OCI-LY7 (cell line): ENCODE data around the gene RAD51B. TPM values are rescaled to one million over a fixed set of nuclear protein-coding genes. Genes with fewer than 3 reads are reported as not detected.

ENCODE experiments used
- BruUV-seq: library from RNA; stranded (reverse); fragments of 400-500 nt; replicated peaks from 2 replicates; lab custom pipeline; 2021; lab: Mats Ljungman, UMichigan
- CTCF ChIA-PET: fragments of 300-600 bp; sonication (Branson Sonifier 250); formaldehyde crosslinking; loops from one replicate; lab custom pipeline; 2022; ENCODE audit warnings: antibody characterized with exemption; ENCODE audit not compliant: unreplicated experiment; lab: Charles Lee
- POLR2A ChIA-PET: fragments of 300-600 bp; sonication (Branson Sonifier 250); formaldehyde crosslinking; loops from one replicate; lab custom pipeline; 2022; ENCODE audit warnings: antibody characterized with exemption; lab: Charles Lee
- DNase-seq: peaks from one replicate; pipeline ENCODE4 v3.0.0-alpha.2; 2015; ENCODE audit warnings: low spot score
- H2AFZ ChIP-seq: fragments of 200-600 bp; sonication (generic), shearing (Covaris generic); 2 replicates; pipeline ENCODE4 v1.6.1; 2014; ENCODE audit warnings: mild to moderate bottlenecking, antibody characterized with exemption, low read length, moderate library complexity
- H3K27ac ChIP-seq: fragments of 200-600 bp; sonication (generic); 2 replicates; pipeline ENCODE4 v1.5.1; 2014; ENCODE audit warnings: mixed run types, low read depth, mild to moderate bottlenecking, moderate library complexity, low read length, inconsistent platforms; ENCODE audit not compliant: poor library complexity, severe bottlenecking
- H3K36me3 ChIP-seq: fragments of 200-600 bp; sonication (generic); 2 replicates; pipeline ENCODE4 v1.6.1; 2014; ENCODE audit warnings: mild to moderate bottlenecking, antibody characterized with exemption, low read length, moderate library complexity, mixed read lengths; ENCODE audit not compliant: insufficient read depth
- H3K4me1 ChIP-seq: fragments of 200-600 bp; sonication (generic); 2 replicates; pipeline ENCODE4 v1.5.1; 2014; ENCODE audit warnings: mild to moderate bottlenecking, low read length; ENCODE audit not compliant: insufficient read depth, poor library complexity, severe bottlenecking
- H3K4me2 ChIP-seq: fragments of 200-600 bp; sonication (generic); 2 replicates; pipeline ENCODE4 v1.6.1; 2014; ENCODE audit warnings: mild to moderate bottlenecking, low read length
- H3K4me3 ChIP-seq: fragments of 200-600 bp; sonication (generic); 2 replicates; pipeline ENCODE4 v1.5.1; 2014; ENCODE audit warnings: mild to moderate bottlenecking, low read depth, low read length; ENCODE audit not compliant: poor library complexity, severe bottlenecking
- H3K79me2 ChIP-seq: fragments of 200-600 bp; sonication (generic); 2 replicates; pipeline ENCODE4 v1.6.1; 2016; ENCODE audit warnings: low read depth, mild to moderate bottlenecking, low read length, moderate library complexity, mixed read lengths; ENCODE audit not compliant: insufficient read depth
- H3K9me2 ChIP-seq: fragments of 200-600 bp; sonication (generic); 2 replicates; pipeline ENCODE4 v1.6.1; 2016; ENCODE audit warnings: mild to moderate bottlenecking, low read length, mixed read lengths; ENCODE audit not compliant: insufficient read depth
- H3K9me3 ChIP-seq: fragments of 200-600 bp; sonication (generic); 2 replicates; pipeline ENCODE4 v1.6.1; 2014; ENCODE audit warnings: mild to moderate bottlenecking, mixed run types, low read length, mixed read lengths
- H4K20me1 ChIP-seq: fragments of 200-600 bp; sonication (generic); 2 replicates; pipeline ENCODE4 v1.6.1; 2014; ENCODE audit warnings: mild to moderate bottlenecking, antibody characterized with exemption, low read length, moderate library complexity, mixed read lengths; ENCODE audit not compliant: insufficient read depth
- CTCF ChIP-seq: fragments of 200-600 bp; sonication (generic); conservative IDR thresholded peaks from 2 replicates; pipeline ENCODE4 v1.5.1; 2014; ENCODE audit warnings: mild to moderate bottlenecking, antibody characterized with exemption, low read length, moderate library complexity, mixed read lengths
- EZH2phosphoT487 ChIP-seq: fragments of 200-600 bp; sonication (generic); IDR thresholded peaks from 2 replicates; pipeline ENCODE4 v1.6.1; 2018; ENCODE audit warnings: low read depth, borderline replicate concordance, mild to moderate bottlenecking, mixed run types, antibody characterized with exemption, low read length, moderate library complexity, mixed read lengths
- intact Hi-C: fragments of 100-400 bp; cut with micrococcal nuclease; formaldehyde crosslinking; loops from one replicate; pipeline ENCODE4 v1.10.0; 2022; ENCODE audit not compliant: unreplicated experiment
- total RNA-seq, 2 experiments: library from RNA; depleted of rRNA in 1 of 2; stranded (reverse); fragments of >200 nt in 1 of 2; shearing (Covaris generic) in 1 of 2; gene quantifications; 2 replicates each; pipeline ENCODE4 v1.2.3, GENCODE V29; 2014 to 2022

The RAD51B gene
- total RNA-seq, 2 experiments from 2014 or later, result 41.4 to 89.9 TPM

GRCh38 chr14:67942080-67942710 lies 122.6 kb downstream of the RAD51B start:
- H4K20me1 ChIP-seq, result no peaks in the 10 kb centered on the region
- CTCF ChIA-PET, result no interaction called here

GRCh38 chr14:67943947-67944346 lies 124.4 kb downstream of the RAD51B start:
- ChIA-PET POLR2A (interaction anchor here (0.6 to 1.2 kb wide), 4 partner anchors 94 to 565 kb away, joined by 3 to 5 read pairs (median 3); no protein-coding TSS in a partner anchor), CTCF (interaction anchor here (0.5 to 0.6 kb wide), 2 partner anchors 50 to 900 kb away, joined by 3 read pairs; no protein-coding TSS in a partner anchor)
- intact Hi-C loops, result loop anchor here (1.0 to 5.0 kb wide), 5 partner anchors 107 to 898 kb away; no protein-coding TSS in a partner anchor
- no peaks in the 10 kb centered on the region for H3K9me3 ChIP-seq
- BruUV-seq, result no TSS peak
- no peaks in the 10 kb centered on the region for H3K36me3 ChIP-seq
- H2AFZ ChIP-seq, result no peak overlapping the region
- DNase-seq, result peak; percentile 80
- no peaks in the 10 kb centered on the region for H3K4me1 ChIP-seq
- TF ChIP-seq CTCF, result peak; percentile 98
- no peak for TF ChIP-seq EZH2phosphoT487
- H3K79me2 ChIP-seq, result no peaks in the 10 kb centered on the region
- no peaks in the 10 kb centered on the region for H3K9me2 ChIP-seq
- no peaks in the 10 kb centered on the region for H4K20me1 ChIP-seq
- no peak overlapping the region for H3K27ac ChIP-seq
- no peak overlapping the region for H3K4me2 ChIP-seq
- no peak overlapping the region for H3K4me3 ChIP-seq

More at GRCh38 chr14:67942080-67942710, 122.6 kb downstream of the RAD51B start:
- Histone ChIP-seq H3K4me1 (no peaks in the 10 kb centered on the region), H3K4me2 (no peak overlapping the region), H2AFZ (no peak overlapping the region), H3K27ac (no peak overlapping the region), H3K9me2 (no peaks in the 10 kb centered on the region), H3K79me2 (no peaks in the 10 kb centered on the region), H3K36me3 (no peaks in the 10 kb centered on the region), H3K4me3 (no peak overlapping the region), H3K9me3 (no peaks in the 10 kb centered on the region)
- DNase-seq, result no peak
- POLR2A ChIA-PET, result interaction anchor here (0.6 kb wide), 1 partner anchor 299 kb away, joined by 3 read pairs; no protein-coding TSS in a partner anchor
- no peak for TF ChIP-seq EZH2phosphoT487
- TF ChIP-seq CTCF, result no peak
- no TSS peak for BruUV-seq
- intact Hi-C loops, result loop anchor here (2.0 to 5.0 kb wide), 3 partner anchors 105 to 900 kb away; no protein-coding TSS in a partner anchor

- Histone ChIP-seq H3K9me2 (no peaks in the 10 kb centered on the region), H3K9me3 (no peaks in the 10 kb centered on the region), H4K20me1 (no peaks in the 10 kb centered on the region), H3K36me3 (no peaks in the 10 kb centered on the region), H3K79me2 (no peaks in the 10 kb centered on the region), H3K4me1 (no peaks in the 10 kb centered on the region), H3K4me2 (no peak overlapping the region), H2AFZ (no peak overlapping the region), H3K4me3 (no peak overlapping the region), H3K27ac (no peak overlapping the region)
- no TSS peak for BruUV-seq
- TF ChIP-seq CTCF (no peak), EZH2phosphoT487 (no peak)
- DNase-seq, result no peak
- ChIA-PET CTCF (interaction anchor here (0.5 to 0.6 kb wide), 2 partner anchors 50 to 899 kb away, joined by 3 read pairs; no protein-coding TSS in a partner anchor), POLR2A (interaction anchor here (0.6 to 1.2 kb wide), 4 partner anchors 93 to 565 kb away, joined by 3 to 5 read pairs (median 3); no protein-coding TSS in a partner anchor)
- intact Hi-C loops, result loop anchor here (1.0 to 5.0 kb wide), 4 partner anchors 107 to 898 kb away; no protein-coding TSS in a partner anchor
These were observed 125.0 kb downstream of the RAD51B start for GRCh38 chr14:67944605-67945004.
